Heart right ventricle (tissue), 12 donors: Measurements from ENCODE around the gene ZCCHC24. TPM values are rescaled to one million over a fixed set of nuclear protein-coding genes. Genes with fewer than 3 reads are reported as not detected.

Source experiments
- polyA plus RNA-seq, 2 donors: library from polyadenylated mRNA; stranded (reverse); fragments of 200-250 nt; gene quantifications; one replicate each; pipeline ENCODE4 v1.2.3, GENCODE V29; 2013
- total RNA-seq, 10 donors: library from RNA; stranded (reverse); fragmentation: NEBNext Ultra II Directional in 3 of 10; extraction: Animal tissue kit (Norgen Biotek cat#: 25700) in 3 of 10; gene quantifications; one replicate each; pipeline versions ENCODE4 v1.2.1 to v1.2.4, GENCODE V29; 2021 to 2023
- donor health status: ischemic (EF 13 %, LVEDD 7.1; RV severe dilation, severe dysfunction).
- donor health status: healthy with polysubstance abuse.
- donor health status: DM: no; HTN: yes; CAD: no.
- donor health status: DM: no; HTN: no; CAD: no.
- donor health status: ischemic (EF 25% LVEDD 6.9; RV normal size, moderate dysfunction).
- donor health status: ischemic (EF 25% LVEDD 5.7; RV mildly dilated, moderate dysfunction).
- donor health status: healthy.
- donor health status: nonischemic (EF 11% LVEDD 7.7; RV severe dilation, severe dysfunction).
- donor health status: DM: yes; HTN: yes; CAD: no.
- donor health status: PGD.
- donor health status: ischemic (EF 29% LVEDD 5.4; RV normal size, mild dysfunction).
- donor health status: nonischemic (EF 23%, LVEDD 6.1; RV moderate dilation, normal function).

Gene ZCCHC24
- total and polyA plus RNA-seq, 12 donors = 19.3 to 59.0 (median 45.9) TPM

Other genes with a start within 250 kb of the ZCCHC24 start
- 100 to 1,000 TPM in 9 of 10 donors, 10 to 100 TPM in 1; 95.5 to 205 (median 148) TPM for gene PPIF, start 98.2 kb downstream of the ZCCHC24 start, total RNA-seq
- 100 to 1,000 TPM in 1 of 2 donors, 10 to 100 TPM in 1; 44.3 to 144 TPM for gene PPIF, start 98.2 kb downstream of the ZCCHC24 start, polyA plus RNA-seq
- gene EIF5AL1, start 66.9 kb upstream of the ZCCHC24 start, total RNA-seq = 1 to 10 TPM in 1 of 10 donors, under 1 TPM in 6, not detected in 3; 0.07 to 1.2 (median 0.18) TPM
- gene EIF5AL1, start 66.9 kb upstream of the ZCCHC24 start, polyA plus RNA-seq = 1 to 10 TPM in 1 of 2 donors, under 1 TPM in 1; 0.73 to 1.0 TPM
- gene SFTPA2, start 114.8 kb upstream of the ZCCHC24 start, total RNA-seq = under 1 TPM in 1 of 10 donors, not detected in 9; 0.85 TPM
- gene SFTPA2, start 114.8 kb upstream of the ZCCHC24 start, polyA plus RNA-seq = under 1 TPM in 1 of 2 donors, not detected in 1; 0.38 TPM
- under 1 TPM in 1 of 10 donors, not detected in 9; 0.55 TPM for gene SFTPA1, start 165.3 kb upstream of the ZCCHC24 start, total RNA-seq
- under 1 TPM in 1 of 2 donors, not detected in 1; 0.28 TPM for gene SFTPA1, start 165.3 kb upstream of the ZCCHC24 start, polyA plus RNA-seq